Mesendoderm (in vitro differentiated cells): ENCODE data around the gene AMIGO2.
"Not testable (repeated sequence)": the region's sequence is repeated elsewhere in the genome, so short reads cannot be mapped to it uniquely, and the experiment has no call there.

Experiments used
- DNase-seq: peaks from one replicate; pipeline ENCODE4 v3.0.0; 2013
- H2AK5ac ChIP-seq: 2 replicates; pipeline ENCODE4 v1.6.1; 2013; ENCODE audit warnings: low read length, inconsistent platforms
- H2BK120ac ChIP-seq: 2 replicates; pipeline ENCODE4 v1.6.1; 2013; ENCODE audit warnings: low read depth, mild to moderate bottlenecking, low read length, moderate library complexity, mixed read lengths
- H2BK15ac ChIP-seq: replicated peaks from 2 replicates; pipeline ENCODE4 v1.6.1; 2013; ENCODE audit warnings: low read depth, mild to moderate bottlenecking, moderate library complexity
- H2BK5ac ChIP-seq: 2 replicates; pipeline ENCODE4 v1.6.1; 2013; ENCODE audit warnings: low read length, inconsistent platforms
- H3K18ac ChIP-seq: 2 replicates; pipeline ENCODE4 v1.6.1; 2013; ENCODE audit warnings: mild to moderate bottlenecking, low read length, mixed read lengths
- H3K23ac ChIP-seq: one replicate; pipeline ENCODE4 v1.6.1; 2013; ENCODE audit warnings: low read length
- H3K27ac ChIP-seq: 2 replicates; pipeline ENCODE4 v1.5.1; 2013; ENCODE audit warnings: low read depth, mild to moderate bottlenecking, inconsistent platforms, low read length, moderate library complexity
- H3K27me3 ChIP-seq: 2 replicates; pipeline ENCODE4 v1.6.1; 2013; ENCODE audit warnings: low read length, control low read depth, mild to moderate bottlenecking, inconsistent platforms; ENCODE audit not compliant: insufficient read depth, poor library complexity
- H3K36me3 ChIP-seq: 2 replicates; pipeline ENCODE4 v1.6.1; 2013; ENCODE audit warnings: low read length, inconsistent platforms; ENCODE audit not compliant: control insufficient read depth, insufficient read depth
- H3K4ac ChIP-seq: one replicate; pipeline ENCODE4 v1.6.1; 2013; ENCODE audit warnings: low read depth, mild to moderate bottlenecking, low read length, moderate library complexity
- H3K4me1 ChIP-seq: 2 replicates; pipeline ENCODE4 v1.6.1; 2013; ENCODE audit warnings: low read depth, low read length, inconsistent platforms; ENCODE audit not compliant: control insufficient read depth
- H3K4me2 ChIP-seq: 2 replicates; pipeline ENCODE4 v1.6.1; 2013; ENCODE audit warnings: low read length
- H3K4me3 ChIP-seq: 2 replicates; pipeline ENCODE4 v1.5.1; 2013; ENCODE audit warnings: mild to moderate bottlenecking, low read length
- H3K56ac ChIP-seq: one replicate; pipeline ENCODE4 v1.6.1; 2013; ENCODE audit warnings: low read length
- H3K79me1 ChIP-seq: 2 replicates; pipeline ENCODE4 v1.6.1; 2013; ENCODE audit warnings: low read length, inconsistent platforms
- H3K79me2 ChIP-seq: 2 replicates; pipeline ENCODE4 v1.6.1; 2013; ENCODE audit warnings: mild to moderate bottlenecking, low read length; ENCODE audit not compliant: control insufficient read depth, insufficient read depth
- H3K9ac ChIP-seq: 2 replicates; pipeline ENCODE4 v1.6.1; 2013; ENCODE audit warnings: low read length, inconsistent platforms
- H4K5ac ChIP-seq: one replicate; pipeline ENCODE4 v1.6.1; 2013; ENCODE audit warnings: low read length
- H4K8ac ChIP-seq: one replicate; pipeline ENCODE4 v1.6.1; 2013; ENCODE audit warnings: low read depth, mild to moderate bottlenecking, control low read depth, low read length, moderate library complexity
- WGBS: extraction: QIAGEN DNeasy Blood & Tissue Kit; methylation state at CpG from one replicate; pipeline ENCODE4 v1.1.7; 2013; ENCODE audit warnings: low lambda C conversion rate, missing lambda C conversion rate; ENCODE audit not compliant: insufficient coverage; ENCODE audit errors: extremely low coverage; 5-methylcytosine and 5-hydroxymethylcytosine counted together

The AMIGO2 gene

GRCh38 chr12:47051291-47051690 lies 28.5 kb downstream of the AMIGO2 start:
- H3K4me1 ChIP-seq, H3K27ac ChIP-seq, H4K5ac ChIP-seq, H3K4me3 ChIP-seq, H3K27me3 ChIP-seq, H3K56ac ChIP-seq, H3K79me1 ChIP-seq, H2AK5ac ChIP-seq, H4K8ac ChIP-seq, H3K9ac ChIP-seq, H2BK120ac ChIP-seq, H3K36me3 ChIP-seq, H3K23ac ChIP-seq, H3K4ac ChIP-seq, H2BK5ac ChIP-seq, DNase-seq, H3K18ac ChIP-seq, H3K79me2 ChIP-seq, H3K4me2 ChIP-seq, H2BK15ac ChIP-seq: not testable (repeated sequence)
- no CpG with 5 or more reads among the region's 3 CpGs for WGBS

GRCh38 chr12:47048541-47048940 lies 31.2 kb downstream of the AMIGO2 start:
- Histone ChIP-seq H3K79me2 (no peaks in the 10 kb centered on the region), H4K5ac (no peak overlapping the region), H2BK120ac (no peak overlapping the region), H3K4me2 (no peak overlapping the region), H3K18ac (no peak overlapping the region), H3K23ac (no peak overlapping the region), H3K36me3 (no peaks in the 10 kb centered on the region), H3K56ac (no peak overlapping the region), H3K9ac (no peak overlapping the region), H3K4me1 (no peaks in the 10 kb centered on the region), H3K4me3 (no peak overlapping the region), H3K4ac (no peak overlapping the region), H2BK5ac (no peak overlapping the region), H3K27me3 (no peaks in the 10 kb centered on the region), H3K27ac (no peak overlapping the region), H4K8ac (no peak overlapping the region), H2AK5ac (no peak overlapping the region), H2BK15ac (no peak overlapping the region), H3K79me1 (no peaks in the 10 kb centered on the region)
- no peak for DNase-seq

- Histone ChIP-seq H2BK5ac (no peak overlapping the region), H3K23ac (no peak overlapping the region), H3K79me2 (no peaks in the 10 kb centered on the region), H3K27me3 (no peaks in the 10 kb centered on the region), H2AK5ac (no peak overlapping the region), H3K36me3 (no peaks in the 10 kb centered on the region), H3K18ac (no peak overlapping the region), H3K4me1 (no peaks in the 10 kb centered on the region), H4K5ac (no peak overlapping the region), H3K4ac (no peak overlapping the region), H3K27ac (no peak overlapping the region), H3K4me3 (no peak overlapping the region), H3K79me1 (no peaks in the 10 kb centered on the region), H2BK15ac (no peak overlapping the region), H3K4me2 (no peak overlapping the region), H3K9ac (no peak overlapping the region), H3K56ac (no peak overlapping the region), H4K8ac (no peak overlapping the region), H2BK120ac (no peak overlapping the region)
- DNase-seq = no peak
- no CpG with 5 or more reads among the region's 4 CpGs for WGBS
Measured at GRCh38 chr12:47041327-47041726, 38.4 kb downstream of the AMIGO2 start.

- no peak overlapping the region for H3K27ac ChIP-seq
- H4K5ac ChIP-seq = no peak overlapping the region
- no peak overlapping the region for H2BK15ac ChIP-seq
- no peaks in the 10 kb centered on the region for H3K79me2 ChIP-seq
- H3K36me3 ChIP-seq = no peaks in the 10 kb centered on the region
- no peak overlapping the region for H3K56ac ChIP-seq
- H3K4ac ChIP-seq = no peak overlapping the region
- no peaks in the 10 kb centered on the region for H3K27me3 ChIP-seq
- no peak overlapping the region for H3K9ac ChIP-seq
- no peak overlapping the region for H3K23ac ChIP-seq
- no peak overlapping the region for H2BK120ac ChIP-seq
- H2BK5ac ChIP-seq = no peak overlapping the region
- no peaks in the 10 kb centered on the region for H3K79me1 ChIP-seq
- no CpG with 5 or more reads among the region's 1 CpG for WGBS
- no peak overlapping the region for H3K4me2 ChIP-seq
- no peak overlapping the region for H3K4me3 ChIP-seq
- H4K8ac ChIP-seq = no peak overlapping the region
- DNase-seq = no peak
- no peaks in the 10 kb centered on the region for H3K4me1 ChIP-seq
- H3K18ac ChIP-seq = peak overlapping the region; percentile 60
- H2AK5ac ChIP-seq = no peak overlapping the region
Measured at GRCh38 chr12:47039756-47040155, 40.0 kb downstream of the AMIGO2 start.

GRCh38 chr12:47039079-47039478 lies 40.7 kb downstream of the AMIGO2 start:
- no peak overlapping the region for H3K18ac ChIP-seq
- H2BK120ac ChIP-seq = no peak overlapping the region
- no peaks in the 10 kb centered on the region for H3K4me1 ChIP-seq
- H3K79me1 ChIP-seq = no peaks in the 10 kb centered on the region
- H3K4me2 ChIP-seq = no peak overlapping the region
- no peak overlapping the region for H2AK5ac ChIP-seq
- no peaks in the 10 kb centered on the region for H3K36me3 ChIP-seq
- H2BK15ac ChIP-seq = no peak overlapping the region
- H3K27me3 ChIP-seq = no peaks in the 10 kb centered on the region
- H3K9ac ChIP-seq = no peak overlapping the region
- H4K5ac ChIP-seq = no peak overlapping the region
- H3K4ac ChIP-seq = no peak overlapping the region
- no peak overlapping the region for H3K27ac ChIP-seq
- no peak overlapping the region for H3K4me3 ChIP-seq
- DNase-seq = no peak
- WGBS = no CpG with 5 or more reads among the region's 2 CpGs
- no peak overlapping the region for H3K56ac ChIP-seq
- no peaks in the 10 kb centered on the region for H3K79me2 ChIP-seq
- no peak overlapping the region for H3K23ac ChIP-seq
- no peak overlapping the region for H2BK5ac ChIP-seq
- H4K8ac ChIP-seq = no peak overlapping the region

- Histone ChIP-seq H3K27ac (no peak overlapping the region), H3K4me1 (no peaks in the 10 kb centered on the region), H3K4ac (no peak overlapping the region), H3K18ac (no peak overlapping the region), H2BK120ac (no peak overlapping the region), H4K5ac (no peak overlapping the region), H4K8ac (no peak overlapping the region), H2BK15ac (no peak overlapping the region), H3K36me3 (no peaks in the 10 kb centered on the region), H2BK5ac (no peak overlapping the region), H3K9ac (no peak overlapping the region), H3K4me3 (no peak overlapping the region), H3K23ac (no peak overlapping the region), H3K79me1 (no peaks in the 10 kb centered on the region), H3K56ac (no peak overlapping the region), H3K79me2 (no peaks in the 10 kb centered on the region), H3K4me2 (no peak overlapping the region), H2AK5ac (no peak overlapping the region), H3K27me3 (no peaks in the 10 kb centered on the region)
- WGBS = no CpG with 5 or more reads among the region's 1 CpG
- peak; percentile 19 for DNase-seq
Measured at GRCh38 chr12:47038270-47038748, 41.5 kb downstream of the AMIGO2 start.
